Common myeloid progenitor, CD34-positive (primary cell): ENCODE data around the gene TPM2.
A peak's percentile ranks its signal among the peaks of the same experiment; 100 is the strongest.

Experiments
- CTCF ChIA-PET: fragments of 350-600 bp; sonication (Branson Sonifier 250); formaldehyde crosslinking; loops from one replicate; lab custom pipeline; 2021; ENCODE audit warnings: antibody characterized with exemption; lab: Charles Lee
- POLR2A ChIA-PET: fragments of 350-600 bp; sonication (Branson Sonifier 250); formaldehyde crosslinking; loops from one replicate; lab custom pipeline; 2021; ENCODE audit warnings: antibody characterized with exemption; lab: Charles Lee
- DNase-seq, 3 donors: peaks; one replicate each; pipeline versions ENCODE4 v3.0.0 to v3.0.0-alpha.2; 2013
- H3K27ac ChIP-seq, 2 experiments: 1 replicate in 1 of 2; 2 replicates in 1 of 2; pipeline ENCODE4 v1.7.0; 2013; ENCODE audit warnings: inconsistent platforms in 2 of 2, low read length in 2 of 2, mild to moderate bottlenecking in 2 of 2, low read depth in 1 of 2, moderate library complexity in 1 of 2; ENCODE audit not compliant: severe bottlenecking in 2 of 2, insufficient read depth in 1 of 2, poor library complexity in 1 of 2
- H3K27me3 ChIP-seq, 5 experiments: replicated peaks in 2 of 5; 1 replicate in 3 of 5; 2 replicates in 2 of 5; pipeline versions ENCODE4 v1.6.1 to v1.7.0; 2013; ENCODE audit warnings: low read length in 4 of 5, mild to moderate bottlenecking in 2 of 5, moderate library complexity in 2 of 5, inconsistent platforms in 1 of 5; ENCODE audit not compliant: insufficient read depth in 5 of 5, control insufficient read depth in 4 of 5
- H3K36me3 ChIP-seq, 4 experiments: 1 replicate in 2 of 4; 2 replicates in 2 of 4; pipeline versions ENCODE4 v1.6.1 to v1.7.0; 2013; ENCODE audit warnings: low read length in 3 of 4, control low read depth in 1 of 4, mild to moderate bottlenecking in 1 of 4; ENCODE audit not compliant: control insufficient read depth in 4 of 4, insufficient read depth in 4 of 4
- H3K4me1 ChIP-seq, 4 experiments: 1 replicate in 3 of 4; 2 replicates in 1 of 4; pipeline versions ENCODE4 v1.6.1 to v1.7.1; 2013; ENCODE audit warnings: low read length in 3 of 4, mild to moderate bottlenecking in 3 of 4, control low read depth in 1 of 4, inconsistent platforms in 1 of 4, moderate library complexity in 1 of 4; ENCODE audit not compliant: control insufficient read depth in 4 of 4, insufficient read depth in 4 of 4; ENCODE audit errors: control extremely low read depth in 1 of 4
- H3K4me3 ChIP-seq, 7 experiments: 1 replicate in 4 of 7; 2 replicates in 3 of 7; pipeline versions ENCODE4 v1.5.1 to v1.7.0; 2013; ENCODE audit warnings: mild to moderate bottlenecking in 7 of 7, low read length in 6 of 7, moderate library complexity in 6 of 7, inconsistent platforms in 2 of 7, low read depth in 2 of 7, control low read depth in 1 of 7; ENCODE audit not compliant: insufficient read depth in 4 of 7, control insufficient read depth in 1 of 7; ENCODE audit errors: extremely low read depth in 1 of 7
- H3K9me3 ChIP-seq, 5 experiments: 1 replicate in 4 of 5; 2 replicates in 1 of 5; pipeline versions ENCODE4 v1.6.1 to v1.7.1; 2013; ENCODE audit warnings: low read length in 4 of 5, mild to moderate bottlenecking in 2 of 5, inconsistent platforms in 1 of 5, low read depth in 1 of 5, moderate library complexity in 1 of 5; ENCODE audit not compliant: control insufficient read depth in 4 of 5, insufficient read depth in 2 of 5; ENCODE audit errors: control extremely low read depth in 1 of 5
- WGBS: methylation state at CpG from one replicate; pipeline ENCODE4 v1.1.5; 2013; ENCODE audit not compliant: insufficient coverage; 5-methylcytosine and 5-hydroxymethylcytosine counted together

TPM2 gene

DNA sequence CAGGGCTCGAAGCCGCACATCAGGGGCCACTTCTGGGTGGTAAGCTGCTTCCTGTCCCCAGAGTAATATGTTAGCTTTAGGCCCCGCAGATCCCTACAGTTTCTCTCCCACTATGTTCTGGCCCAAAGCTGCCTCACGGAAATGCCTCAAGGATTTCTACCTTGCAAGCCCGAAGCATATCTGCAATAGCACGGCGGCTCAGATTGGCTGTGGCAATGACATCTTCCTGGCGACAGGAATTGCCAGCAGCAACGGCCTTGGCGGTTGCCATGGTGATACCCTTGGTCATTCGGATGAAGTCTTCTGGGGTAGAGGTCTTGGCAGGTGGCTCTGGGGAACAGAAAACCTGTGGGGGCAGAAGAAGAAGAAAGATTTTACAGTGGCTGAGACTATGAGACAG is 10.3 kb upstream of the TPM2 start:
- no peaks in the 10 kb centered on the region for H3K4me1 ChIP-seq
- 95% methylated on average over 11 of the region's 11 CpGs for WGBS
- H3K4me3 ChIP-seq = no peak overlapping the region
- DNase-seq = no peak
- ChIA-PET CTCF (interaction anchor here (1.2 to 2.1 kb wide), 4 partner anchors 9 to 27 kb away, joined by 3 to 13 read pairs (median 5); no protein-coding TSS in a partner anchor), POLR2A (no interaction called here)
- H3K9me3 ChIP-seq = no peaks in the 10 kb centered on the region
- no peaks in the 10 kb centered on the region for H3K27me3 ChIP-seq
- H3K36me3 ChIP-seq = peaks cover 57 to 94% (median 87%) of the 10 kb centered on the region in 4 experiments
- H3K27ac ChIP-seq = no peak overlapping the region

DNA sequence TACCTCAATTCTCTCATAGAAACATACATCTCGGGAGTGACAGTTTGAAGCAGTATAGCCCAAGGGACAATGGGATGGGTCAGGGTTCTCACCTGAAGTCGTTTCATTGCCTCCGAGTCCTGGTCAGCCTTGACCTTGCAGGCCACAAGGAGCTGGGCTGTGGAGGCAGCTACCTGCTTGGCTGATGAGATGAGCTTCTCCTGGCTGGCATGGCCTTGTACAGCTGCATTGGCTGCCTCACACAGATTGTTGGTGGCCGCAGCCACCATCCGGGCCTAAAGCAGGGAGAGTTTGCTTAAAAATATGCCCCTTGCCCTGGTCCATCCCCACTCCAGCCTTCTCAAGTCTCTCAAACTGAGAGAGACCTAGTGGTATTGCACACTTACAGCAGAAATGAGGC is 8.5 kb upstream of the TPM2 start:
- H3K27ac ChIP-seq = no peak overlapping the region
- DNase-seq = no peak
- CTCF ChIA-PET = interaction anchor here (0.8 to 8.3 kb wide), 9 partner anchors 9 to 128 kb away, joined by 3 to 86 read pairs (median 37); partner anchors contain the start of genes CCDC107, CREB3, RMRP and TLN1
- no peak overlapping the region for H3K4me3 ChIP-seq
- peaks cover 46 to 76% (median 69%) of the 10 kb centered on the region in 4 experiments for H3K36me3 ChIP-seq
- WGBS = 99% methylated on average over 5 of the region's 5 CpGs
- no peaks in the 10 kb centered on the region for H3K4me1 ChIP-seq
- POLR2A ChIA-PET = interaction anchor here (0.6 kb wide), 1 partner anchor 10 kb away, joined by 3 read pairs; no protein-coding TSS in a partner anchor
- H3K27me3 ChIP-seq = no peaks in the 10 kb centered on the region
- no peaks in the 10 kb centered on the region for H3K9me3 ChIP-seq

DNA sequence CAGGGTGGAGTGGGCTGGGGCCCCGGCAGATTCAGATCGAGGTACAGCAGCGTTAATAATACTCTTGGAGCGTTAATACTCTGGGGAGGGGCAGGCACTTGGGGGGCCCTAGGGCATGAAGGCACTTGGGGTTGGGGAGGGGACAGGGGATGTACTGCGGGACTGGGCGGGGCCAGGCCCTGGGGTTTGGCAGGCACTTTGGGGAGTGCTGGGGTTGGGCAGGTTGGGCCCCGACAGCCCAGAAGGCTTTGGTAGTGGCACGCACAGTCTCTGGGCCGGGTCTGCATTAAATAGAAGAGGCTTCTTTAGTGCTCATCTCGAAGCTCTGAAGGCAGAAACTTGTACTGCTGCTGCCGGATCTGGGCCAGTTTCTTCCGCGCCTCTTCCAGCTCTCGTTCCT is 7.8 kb upstream of the TPM2 start:
- no peak overlapping the region for H3K27ac ChIP-seq
- ChIA-PET POLR2A (interaction anchor here (1.5 kb wide), 1 partner anchor 39 kb away, joined by 3 read pairs; the partner anchor contains the start of genes CCDC107 and RMRP), CTCF (interaction anchor here (0.8 to 8.3 kb wide), 19 partner anchors 9 to 129 kb away, joined by 3 to 86 read pairs (median 16); partner anchors contain the start of genes ARHGEF39, CA9, CCDC107 and CREB3)
- no peak overlapping the region for H3K4me3 ChIP-seq
- no peak for DNase-seq
- WGBS = 93% methylated on average over 11 of the region's 14 CpGs
- H3K36me3 ChIP-seq = peaks cover 44 to 69% (median 62%) of the 10 kb centered on the region in 4 experiments
- no peaks in the 10 kb centered on the region for H3K9me3 ChIP-seq
- H3K27me3 ChIP-seq = no peaks in the 10 kb centered on the region
- no peaks in the 10 kb centered on the region for H3K4me1 ChIP-seq

DNA sequence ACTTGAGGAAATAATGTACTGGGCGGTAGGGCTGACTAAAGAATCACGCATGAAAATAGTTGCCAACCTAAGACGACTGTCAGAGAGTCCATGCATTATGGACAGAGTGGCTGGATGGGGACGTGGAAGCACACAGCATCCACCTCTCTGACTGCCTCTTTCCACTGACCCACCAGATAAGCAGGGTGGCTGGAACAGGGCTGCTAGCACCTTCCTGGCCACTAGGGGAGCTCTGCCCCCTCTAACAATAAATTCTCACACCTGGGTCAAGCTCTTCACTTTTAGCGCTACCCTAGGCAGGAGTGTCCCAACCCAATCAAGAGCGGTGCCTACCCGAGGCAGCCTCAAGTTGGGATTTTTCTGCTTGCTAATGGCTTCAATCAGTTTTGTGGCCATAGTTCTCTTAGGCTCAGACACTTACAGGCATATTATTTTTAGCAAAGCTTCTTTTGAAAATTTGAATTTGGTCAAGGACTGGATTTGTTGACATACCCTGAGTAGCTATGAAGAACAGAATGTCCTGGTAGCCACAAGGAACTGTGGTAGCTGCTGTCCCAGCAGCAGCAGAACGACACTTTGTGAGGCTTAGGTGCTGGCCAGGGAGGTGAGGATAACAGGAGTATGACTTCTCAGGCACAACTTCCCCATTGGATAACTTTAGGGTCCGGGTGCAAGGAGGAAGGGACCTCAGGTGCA is 6.9 kb upstream of the TPM2 start:
- Histone ChIP-seq H3K4me1 (no peaks in the 10 kb centered on the region), H3K9me3 (no peaks in the 10 kb centered on the region), H3K27me3 (no peaks in the 10 kb centered on the region), H3K36me3 (peaks cover 37 to 63% (median 56%) of the 10 kb centered on the region in 4 experiments), H3K4me3 (no peak overlapping the region), H3K27ac (no peak overlapping the region)
- CTCF ChIA-PET = interaction anchor here (1.1 to 8.3 kb wide), 31 partner anchors 8 to 182 kb away, joined by 3 to 86 read pairs (median 9); partner anchors contain the start of genes ARHGEF39, CA9, CCDC107 and CREB3
- POLR2A ChIA-PET = interaction anchor here (1.5 kb wide), 1 partner anchor 39 kb away, joined by 3 read pairs; the partner anchor contains the start of genes CCDC107 and RMRP
- WGBS = 61% methylated on average over 7 of the region's 9 CpGs
- peak; percentile 38 to 48 (median 46) for DNase-seq

DNA sequence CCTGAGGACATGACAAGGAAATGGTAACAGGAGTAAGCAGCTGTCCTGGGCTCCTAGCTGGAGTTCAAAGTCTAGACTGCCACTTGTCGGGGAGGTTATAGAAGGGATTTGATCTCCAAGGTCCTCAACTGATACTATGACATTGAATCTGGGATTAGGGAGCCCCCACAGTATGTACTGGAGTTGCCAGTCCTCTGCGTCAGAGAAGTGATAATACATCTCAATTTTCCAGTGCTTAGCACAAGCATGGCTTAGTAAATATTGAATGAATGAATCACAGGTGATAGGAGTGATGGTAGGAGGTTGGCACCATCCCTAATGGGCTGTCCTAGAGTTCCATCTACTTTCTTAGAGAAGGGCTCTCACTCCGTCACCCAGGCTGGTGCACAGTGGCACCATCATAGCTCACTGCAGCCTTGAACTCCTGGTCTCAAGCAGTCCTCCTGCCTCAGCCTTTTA is 6.2 kb upstream of the TPM2 start:
- no peak overlapping the region for H3K27ac ChIP-seq
- no peak overlapping the region for H3K4me3 ChIP-seq
- ChIA-PET CTCF (interaction anchor here (1.1 to 8.3 kb wide), 30 partner anchors 8 to 183 kb away, joined by 3 to 86 read pairs (median 10); partner anchors contain the start of genes ARHGEF39, CA9, CCDC107 and CREB3), POLR2A (interaction anchor here (0.6 to 1.5 kb wide), 2 partner anchors 38 to 120 kb away, joined by 3 to 4 read pairs; partner anchors contain the start of genes CCDC107 and RMRP)
- WGBS = 100% methylated on average over 1 of the region's 3 CpGs
- peaks cover 35 to 56% (median 50%) of the 10 kb centered on the region in 4 experiments for H3K36me3 ChIP-seq
- DNase-seq = no peak
- peaks cover 0 to 6% (median 4%) of the 10 kb centered on the region in 4 experiments for H3K4me1 ChIP-seq
- no peaks in the 10 kb centered on the region for H3K27me3 ChIP-seq
- H3K9me3 ChIP-seq = no peaks in the 10 kb centered on the region

DNA sequence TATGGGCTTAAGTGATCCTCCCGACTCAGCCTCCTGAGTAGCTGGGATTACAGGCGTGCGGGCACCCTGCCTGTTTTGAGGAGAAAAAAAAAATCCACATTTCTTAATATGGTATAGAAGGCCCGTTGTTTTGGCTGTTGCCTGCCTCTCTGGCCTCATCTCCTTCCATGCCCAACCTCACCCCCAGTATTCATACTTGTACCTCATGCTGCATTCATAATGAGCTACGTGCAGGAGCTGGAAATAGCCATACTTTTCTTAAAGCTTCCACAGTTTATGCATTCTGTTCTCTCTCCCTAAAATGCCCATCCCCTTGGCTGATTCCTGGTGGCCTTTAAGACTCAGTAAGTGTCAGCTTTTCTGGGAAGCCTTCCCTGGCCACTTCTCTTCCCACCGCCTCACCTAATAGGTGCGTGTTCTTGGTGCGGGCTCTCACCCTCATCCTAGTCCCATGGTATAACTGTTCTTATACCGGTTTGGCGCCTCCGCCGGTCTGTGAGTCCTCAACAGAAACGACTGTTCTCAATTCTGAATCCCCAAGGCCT is 2.1 kb upstream of the TPM2 start:
- DNase-seq = no peak
- H3K27me3 ChIP-seq = no peaks in the 10 kb centered on the region
- ChIA-PET CTCF (interaction anchor here (0.7 to 8.3 kb wide), 18 partner anchors 9 to 76 kb away, joined by 3 to 86 read pairs (median 3); partner anchors contain the start of genes ARHGEF39, CCDC107 and RMRP), POLR2A (interaction anchor here (0.6 to 0.7 kb wide), 2 partner anchors 21 to 33 kb away, joined by 3 read pairs; no protein-coding TSS in a partner anchor)
- H3K4me1 ChIP-seq = peaks cover 0 to 19% (median 18%) of the 10 kb centered on the region in 4 experiments
- H3K4me3 ChIP-seq = peak overlapping the region in 1 of 7 experiments; percentile 85
- no peaks in the 10 kb centered on the region for H3K9me3 ChIP-seq
- H3K27ac ChIP-seq = no peak overlapping the region
- H3K36me3 ChIP-seq = peaks cover 8 to 14% (median 10%) of the 10 kb centered on the region in 4 experiments
- WGBS = 100% methylated on average over 5 of the region's 13 CpGs
